SK-N-MC (cell line): ENCODE data around the gene ZNF132.

Experiments used
- DNase-seq: peaks from one replicate; pipeline ENCODE4 v3.0.0-alpha.2; 2011; ENCODE audit warnings: low read depth, low spot score
- H3K27ac ChIP-seq: fragments of 200-600 bp; sonication (generic); 2 replicates; pipeline ENCODE4 v1.5.1; 2016; ENCODE audit warnings: mixed run types
- H3K36me3 ChIP-seq: fragments of 200-600 bp; sonication (generic); 2 replicates; pipeline ENCODE4 v1.6.1; 2017; ENCODE audit warnings: antibody characterized with exemption, low read length, mixed read lengths; ENCODE audit not compliant: insufficient read depth
- H3K4me3 ChIP-seq: fragments of 200-600 bp; sonication (generic); 2 replicates; pipeline ENCODE4 v1.5.1; 2016
- H3K9ac ChIP-seq: fragments of 200-600 bp; sonication (generic); 2 replicates; pipeline ENCODE4 v1.8.0; 2017; ENCODE audit warnings: mixed run types, mixed read lengths; ENCODE audit not compliant: insufficient read length
- H3K9me3 ChIP-seq: fragments of 200-600 bp; sonication (generic); 2 replicates; pipeline ENCODE4 v1.6.1; 2017; ENCODE audit warnings: low read depth, mild to moderate bottlenecking, antibody characterized with exemption, low read length, moderate library complexity, mixed read lengths
- EZH2 ChIP-seq: fragments of 200-600 bp; sonication (generic); IDR thresholded peaks from one replicate; pipeline ENCODE4 v1.6.1; 2017; ENCODE audit warnings: antibody characterized with exemption
- FOXP2 ChIP-seq: optimal IDR thresholded peaks from 2 replicates; pipeline ENCODE3; 2011; ENCODE audit warnings: mild to moderate bottlenecking, moderate library complexity; ENCODE audit not compliant: insufficient read depth; ENCODE audit errors: extremely low read length, control extremely low read depth
- POLR2AphosphoS5 ChIP-seq: IDR thresholded peaks from 2 replicates; pipeline ENCODE4 v1.6.1; 2012; ENCODE audit warnings: mild to moderate bottlenecking, low read depth, low read length, borderline replicate concordance

ZNF132 gene

GRCh38 chr19:58386576-58387337 is 53.2 kb downstream of the ZNF132 start, which contains the start of gene RPS5:
RPS5 (plus strand) TSS chr19:58387269; CDS start chr19:58388138, 869 bp downstream.
- DNase-seq: peak; percentile 98
- H3K36me3 ChIP-seq: peaks cover 38% of the 10 kb centered on the region
- peak within 1 kb of the TSS; percentile 95 for H3K27ac ChIP-seq
- H3K4me3 ChIP-seq: peak within 1 kb of the TSS; percentile 79
- TF ChIP-seq POLR2AphosphoS5: peak; percentile 97
- TF ChIP-seq EZH2: no peak
- no peak for TF ChIP-seq FOXP2
- peak within 1 kb of the TSS; percentile 99 for H3K9ac ChIP-seq
- no peaks in the 10 kb centered on the region for H3K9me3 ChIP-seq

- H3K9me3 ChIP-seq: no peaks in the 10 kb centered on the region
- peak overlapping the region; percentile 95 for H3K27ac ChIP-seq
- TF ChIP-seq EZH2: no peak
- no peak; the same call in 1 of the 2 replicates for TF ChIP-seq POLR2AphosphoS5
- TF ChIP-seq FOXP2: no peak
- H3K4me3 ChIP-seq: peak overlapping the region; percentile 79
- peaks cover 31% of the 10 kb centered on the region for H3K36me3 ChIP-seq
- H3K9ac ChIP-seq: peak overlapping the region; percentile 99
- DNase-seq: no peak
These were observed 53.9 kb downstream of the ZNF132 start for GRCh38 chr19:58385891-58386575.

- no peaks in the 10 kb centered on the region for H3K9me3 ChIP-seq
- peaks cover 25% of the 10 kb centered on the region for H3K36me3 ChIP-seq
- no peak overlapping the region for H3K9ac ChIP-seq
- H3K27ac ChIP-seq: no peak overlapping the region
- H3K4me3 ChIP-seq: no peak overlapping the region
- no peak for TF ChIP-seq FOXP2
- no peak for TF ChIP-seq POLR2AphosphoS5
- no peak for TF ChIP-seq EZH2
- DNase-seq: no peak
These were observed 54.6 kb downstream of the ZNF132 start for GRCh38 chr19:58385313-58385890.

GRCh38 chr19:58382997-58383603 is 56.9 kb downstream of the ZNF132 start:
- no peaks in the 10 kb centered on the region for H3K9me3 ChIP-seq
- DNase-seq: no peak
- H3K4me3 ChIP-seq: no peak overlapping the region
- TF ChIP-seq FOXP2: no peak
- TF ChIP-seq POLR2AphosphoS5: no peak
- no peak for TF ChIP-seq EZH2
- H3K36me3 ChIP-seq: peaks cover 4% of the 10 kb centered on the region
- no peak overlapping the region for H3K27ac ChIP-seq
- H3K9ac ChIP-seq: no peak overlapping the region
